ENCODE data around the gene CC2D2B.

GRCh38 chr10:95964756-95965155 lies 57.0 kb downstream of the CC2D2B start:
- TF ChIP-seq CTCF (IDR thresholded peaks at IDR 0.05; ENCODE audit: control extremely low read depth in 1 of 3, insufficient read depth in 1 of 3, low read depth in 1 of 3, low read length in 3 of 3) (no peak), GTF2F1 (IDR thresholded peaks at IDR 0.05; ENCODE audit: borderline replicate concordance, low read depth, low read length) (no peak), POLR2A (IDR thresholded peaks at IDR 0.05; ENCODE audit: control extremely low read depth in 1 of 2, low read depth in 2 of 2, low read length in 2 of 2) (no peak), RFX5 (IDR thresholded peaks at IDR 0.05; ENCODE audit: borderline replicate concordance, low read depth, low read length) (no peak)

Measured in H1 (cell line).